DND-41 (cell line): ENCODE measurements around the gene RAB11FIP3.

Experiments
- ATAC-seq: fragments of 200-7000 bp; cut with Tn5 transposase; 3 replicates; pipeline ENCODE4 v1.9.1; 2021; ENCODE audit warnings: low read depth; ENCODE audit not compliant: insufficient read depth
- DNase-seq: peaks from one replicate; pipeline ENCODE4 v3.0.0-alpha.2; 2020
- H2AFZ ChIP-seq: 2 replicates; pipeline ENCODE4 v1.6.0; 2012; ENCODE audit warnings: low read depth, low read length
- H3K27ac ChIP-seq: 2 replicates; pipeline ENCODE4 v1.5.1; 2012; ENCODE audit warnings: low read length, inconsistent platforms
- H3K27me3 ChIP-seq: fragments of 200-600 bp; sonication (generic); 2 replicates; pipeline ENCODE4 v1.6.0; 2012; ENCODE audit warnings: low read length, mild to moderate bottlenecking, inconsistent platforms; ENCODE audit not compliant: insufficient read depth, poor library complexity
- H3K36me3 ChIP-seq: 2 replicates; pipeline ENCODE4 v1.5.1; 2012; ENCODE audit warnings: low read length, inconsistent platforms; ENCODE audit not compliant: insufficient read depth
- H3K4me1 ChIP-seq: 2 replicates; pipeline ENCODE4 v1.5.1; 2012; ENCODE audit warnings: mild to moderate bottlenecking, low read length; ENCODE audit not compliant: insufficient read depth
- H3K4me2 ChIP-seq: 2 replicates; pipeline ENCODE4 v1.6.0; 2012; ENCODE audit warnings: mild to moderate bottlenecking, moderate library complexity, low read length, inconsistent platforms; ENCODE audit not compliant: insufficient read depth
- H3K4me3 ChIP-seq, 2 experiments: fragments of 200-600 bp in 1 of 2; shearing (Covaris generic) in 1 of 2; 2 replicates each; pipeline ENCODE4 v1.5.1; 2012 to 2016; ENCODE audit warnings: inconsistent platforms in 2 of 2, low read length in 2 of 2, mild to moderate bottlenecking in 2 of 2, low read depth in 1 of 2, moderate library complexity in 1 of 2
- H3K79me2 ChIP-seq: 2 replicates; pipeline ENCODE4 v1.6.0; 2012; ENCODE audit warnings: low read length, inconsistent platforms; ENCODE audit not compliant: insufficient read depth
- H3K9ac ChIP-seq: 2 replicates; pipeline ENCODE4 v1.6.0; 2012; ENCODE audit warnings: low read depth, mild to moderate bottlenecking, inconsistent platforms, low read length, moderate library complexity
- H3K9me3 ChIP-seq: 2 replicates; pipeline ENCODE4 v1.5.1; 2012; ENCODE audit warnings: low read length, moderate library complexity, mild to moderate bottlenecking, inconsistent platforms; ENCODE audit not compliant: insufficient read depth, severe bottlenecking
- H4K20me1 ChIP-seq: 2 replicates; pipeline ENCODE4 v1.6.0; 2012; ENCODE audit warnings: low read length; ENCODE audit not compliant: insufficient read depth
- EZH2 ChIP-seq: IDR thresholded peaks from 3 replicates; pipeline ENCODE4 v1.6.1; 2012; ENCODE audit warnings: borderline replicate concordance, low read depth, mild to moderate bottlenecking, moderate library complexity, low read length, inconsistent platforms; ENCODE audit not compliant: severe bottlenecking
- TF ChIP-seq, protein P1 (sequence below): IDR thresholded peaks from 2 replicates; pipeline ENCODE4 v1.5.1; 2012; ENCODE audit warnings: borderline replicate concordance, low read length, moderate library complexity, mild to moderate bottlenecking; ENCODE audit not compliant: poor library complexity, severe bottlenecking; ENCODE audit errors: extremely low read depth

RAB11FIP3 gene

DNA sequence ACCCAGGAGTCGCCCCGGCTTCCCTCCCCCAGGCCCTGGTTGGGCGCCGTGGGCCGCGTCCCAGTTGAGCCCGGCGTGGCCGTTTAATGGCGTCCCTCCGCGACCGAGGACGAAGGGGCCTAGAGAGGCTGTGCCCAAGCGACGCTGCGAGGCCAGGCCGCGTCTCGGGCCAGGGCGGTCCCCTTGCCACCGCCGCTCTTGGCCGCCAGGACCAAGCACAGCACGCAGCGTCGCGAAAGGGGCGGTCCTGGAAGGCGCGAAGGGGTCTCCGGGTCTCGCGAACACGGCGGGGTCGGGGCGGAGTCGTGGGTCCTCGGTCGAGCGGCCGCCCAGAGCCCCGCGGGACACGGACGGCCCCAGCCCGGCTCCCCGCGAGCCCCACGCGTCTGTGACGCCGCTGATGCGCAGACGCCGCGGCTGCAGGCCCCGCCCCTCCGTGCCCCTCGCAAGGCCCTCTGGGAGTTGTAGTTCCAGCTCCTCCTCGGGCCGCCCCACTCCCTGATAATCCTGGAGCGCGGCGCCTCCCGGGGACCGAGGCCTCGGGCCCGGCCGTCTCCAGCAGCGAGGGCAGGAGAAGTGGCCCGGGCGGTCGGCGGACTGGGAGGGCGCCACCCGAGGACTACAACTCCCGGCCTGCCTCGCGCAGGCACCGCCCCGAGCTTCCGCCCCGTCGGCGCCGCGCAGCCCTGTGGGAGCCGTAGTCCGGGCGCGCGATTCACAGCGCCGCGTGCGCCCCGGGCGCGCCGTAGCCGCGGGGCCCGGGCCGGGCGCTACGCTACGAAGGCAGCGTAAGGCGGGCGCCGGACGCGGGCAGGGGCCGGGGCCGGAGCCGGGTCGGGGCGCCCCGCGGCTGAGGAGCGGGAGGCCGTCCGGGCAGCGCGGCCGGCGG lies 101.8 kb downstream of the RAB11FIP3 start, which contains the start of gene CAPN15:
Gene CAPN15, plus strand, starts transcription at position 698 of the 889 bp plus-strand sequence. CDS start 19,127 bp downstream, outside the sequence.
- Histone ChIP-seq H3K4me2 (peak within 1 kb of the TSS; percentile 94), H3K4me3 (peak within 1 kb of the TSS; percentile 58 to 95), H3K27ac (peak within 1 kb of the TSS; percentile 93), H3K9me3 (no peaks in the 10 kb centered on the region), H3K4me1 (peaks cover 38% of the 10 kb centered on the region), H3K27me3 (no peaks in the 10 kb centered on the region), H4K20me1 (peaks cover 61% of the 10 kb centered on the region), H2AFZ (peak within 1 kb of the TSS; percentile 75), H3K9ac (peak within 1 kb of the TSS; percentile 81), H3K79me2 (peaks cover 64% of the 10 kb centered on the region), H3K36me3 (peaks cover 25% of the 10 kb centered on the region)
- ATAC-seq (peak; percentile 78), DNase-seq (peak; percentile 84)
- TF ChIP-seq, protein P1, sequence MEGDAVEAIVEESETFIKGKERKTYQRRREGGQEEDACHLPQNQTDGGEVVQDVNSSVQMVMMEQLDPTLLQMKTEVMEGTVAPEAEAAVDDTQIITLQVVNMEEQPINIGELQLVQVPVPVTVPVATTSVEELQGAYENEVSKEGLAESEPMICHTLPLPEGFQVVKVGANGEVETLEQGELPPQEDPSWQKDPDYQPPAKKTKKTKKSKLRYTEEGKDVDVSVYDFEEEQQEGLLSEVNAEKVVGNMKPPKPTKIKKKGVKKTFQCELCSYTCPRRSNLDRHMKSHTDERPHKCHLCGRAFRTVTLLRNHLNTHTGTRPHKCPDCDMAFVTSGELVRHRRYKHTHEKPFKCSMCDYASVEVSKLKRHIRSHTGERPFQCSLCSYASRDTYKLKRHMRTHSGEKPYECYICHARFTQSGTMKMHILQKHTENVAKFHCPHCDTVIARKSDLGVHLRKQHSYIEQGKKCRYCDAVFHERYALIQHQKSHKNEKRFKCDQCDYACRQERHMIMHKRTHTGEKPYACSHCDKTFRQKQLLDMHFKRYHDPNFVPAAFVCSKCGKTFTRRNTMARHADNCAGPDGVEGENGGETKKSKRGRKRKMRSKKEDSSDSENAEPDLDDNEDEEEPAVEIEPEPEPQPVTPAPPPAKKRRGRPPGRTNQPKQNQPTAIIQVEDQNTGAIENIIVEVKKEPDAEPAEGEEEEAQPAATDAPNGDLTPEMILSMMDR, result no peak
- TF ChIP-seq EZH2, result no peak

DNA sequence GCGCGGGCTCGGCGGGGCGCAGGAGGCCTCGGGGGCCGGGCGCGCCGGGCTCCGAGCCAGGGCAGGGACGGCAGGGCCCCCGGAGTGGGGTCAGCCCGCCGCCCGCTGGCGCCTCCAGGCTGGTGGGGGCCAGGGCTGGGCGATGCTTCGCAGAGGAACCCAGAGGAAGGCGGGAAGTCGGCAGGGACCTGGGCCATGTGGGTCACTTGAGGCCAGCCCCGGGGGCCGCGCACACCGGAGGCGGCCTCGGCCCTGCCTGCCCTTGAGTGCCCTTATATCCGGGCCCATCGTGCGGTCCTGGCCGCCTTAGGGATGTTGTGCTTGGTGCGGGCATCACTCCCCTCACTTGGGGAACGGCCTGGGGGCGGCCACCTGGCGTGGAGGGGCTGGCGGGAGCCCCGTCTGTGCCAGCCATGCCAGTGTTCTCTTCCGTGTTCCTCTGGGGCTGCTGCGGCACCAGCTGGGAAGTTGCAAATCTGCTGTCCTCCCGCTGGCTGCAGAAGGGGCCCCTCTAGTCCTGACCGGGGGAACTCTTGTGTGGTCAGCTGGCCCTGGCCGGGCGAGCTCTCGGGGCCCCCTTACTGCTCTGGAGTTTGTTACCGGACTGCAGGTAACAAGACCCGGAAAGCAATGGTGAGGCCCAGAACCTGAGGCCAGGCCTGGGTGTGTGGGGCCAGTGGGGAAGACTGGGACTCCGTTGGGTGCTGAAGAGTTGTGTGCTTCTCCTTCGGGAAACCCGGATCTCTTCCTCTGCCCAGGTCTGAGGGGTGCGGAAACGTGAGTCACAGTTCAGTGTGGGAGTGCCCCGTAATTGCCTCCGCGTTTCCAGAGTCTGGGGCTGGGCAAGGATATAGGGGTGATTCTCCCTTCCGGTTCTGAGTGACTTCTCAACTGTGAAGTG lies 102.9 kb downstream of the RAB11FIP3 start:
- DNase-seq, result peak; percentile 36
- Histone ChIP-seq H3K4me3 (peak overlapping the region; percentile 58 to 95), H3K9ac (peak overlapping the region; percentile 81), H3K4me2 (peak overlapping the region; percentile 94), H3K79me2 (peaks cover 72% of the 10 kb centered on the region), H4K20me1 (peaks cover 64% of the 10 kb centered on the region), H3K27ac (peak overlapping the region; percentile 65), H2AFZ (peak overlapping the region; percentile 63; the same call in 1 of the 2 replicates), H3K9me3 (no peaks in the 10 kb centered on the region), H3K36me3 (peaks cover 21% of the 10 kb centered on the region), H3K27me3 (no peaks in the 10 kb centered on the region), H3K4me1 (peaks cover 38% of the 10 kb centered on the region)
- ATAC-seq, result peak; percentile 6; the same call in 2 of the 3 replicates
- TF ChIP-seq EZH2, result no peak
- TF ChIP-seq, protein P1, result no peak

DNA sequence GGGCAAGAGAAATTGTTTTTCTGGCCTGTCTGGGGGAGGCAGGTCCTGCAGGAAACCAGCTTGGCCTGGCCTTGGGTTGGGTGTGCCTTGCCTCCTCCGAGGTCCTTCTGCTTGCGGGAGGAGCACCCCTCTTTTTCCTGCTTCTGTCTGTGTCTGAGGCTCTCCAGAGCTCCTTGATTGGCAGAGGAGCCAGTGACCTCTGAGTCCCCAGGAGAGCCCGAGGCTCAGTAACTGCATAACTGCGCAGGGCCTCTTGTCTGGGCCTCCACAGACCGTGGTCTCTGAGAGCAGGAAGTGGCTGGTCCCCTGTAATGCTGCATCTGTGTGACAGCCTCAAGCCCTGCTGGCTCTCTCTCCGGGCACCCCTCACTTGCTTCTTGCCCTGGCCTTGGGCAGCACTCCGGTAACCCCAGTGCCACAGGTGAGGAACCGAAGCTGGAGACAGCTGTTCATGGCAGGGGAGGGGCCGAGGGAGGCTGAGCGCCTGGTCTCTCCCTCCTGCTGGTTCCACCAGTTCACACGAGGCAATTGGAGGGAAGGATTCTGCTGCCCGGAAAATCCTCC lies 103.6 kb downstream of the RAB11FIP3 start:
- Histone ChIP-seq H3K4me3 (peak overlapping the region; percentile 58 to 95), H3K9me3 (no peaks in the 10 kb centered on the region), H3K27ac (peak overlapping the region; percentile 65), H3K79me2 (peaks cover 79% of the 10 kb centered on the region), H3K27me3 (no peaks in the 10 kb centered on the region), H3K4me2 (peak overlapping the region; percentile 94), H2AFZ (0 out of 2 replicates have a peak overlapping the region, but pooled peaks have one; percentile 12), H3K36me3 (peaks cover 21% of the 10 kb centered on the region), H3K9ac (peak overlapping the region; percentile 81), H4K20me1 (peaks cover 70% of the 10 kb centered on the region), H3K4me1 (peaks cover 38% of the 10 kb centered on the region)
- TF ChIP-seq, protein P1, result no peak
- no peak for TF ChIP-seq EZH2
- ATAC-seq, result 0 out of 3 replicates have a peak, but pooled peaks have one; percentile 16
- DNase-seq, result peak; percentile 48
